ENCODE data around the gene CAB39. TPM values are rescaled to one million over a fixed set of nuclear protein-coding genes. Genes with fewer than 3 reads are reported as not detected.

Gene CAB39
- total and polyA plus RNA-seq, 4 donors: 19.4 to 123 (median 57.1) TPM

DNA sequence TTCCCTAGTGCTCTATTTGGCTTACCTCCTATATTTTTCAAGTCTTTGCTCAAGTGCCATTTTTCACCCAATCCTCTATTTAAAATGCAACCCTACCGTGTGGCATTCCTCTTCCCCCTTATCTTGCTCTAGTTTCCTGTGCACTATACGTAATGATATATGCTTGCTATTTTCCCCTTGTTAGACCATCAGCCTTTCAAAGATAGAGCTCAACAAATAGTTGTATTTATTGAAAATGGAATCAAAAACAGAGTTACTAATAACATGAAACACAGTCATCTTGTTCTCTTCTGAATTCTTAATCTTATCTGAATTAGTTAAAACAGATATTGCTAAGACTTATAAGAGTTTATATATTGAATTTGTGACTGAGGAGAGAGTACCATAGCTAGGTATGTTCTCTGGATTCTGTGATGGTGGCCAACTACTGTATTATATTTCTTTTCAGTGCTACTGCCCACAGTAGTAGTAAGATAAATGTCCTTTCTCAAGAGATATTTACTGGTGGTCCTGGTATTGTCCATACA is 55.3 kb downstream of the CAB39 start:
- Histone ChIP-seq H3K9me3 (ENCODE audit: control insufficient read depth in 4 of 4, insufficient read depth in 3 of 4, low read length in 3 of 4) (no peaks in the 10 kb centered on the region), H3K27me3 (ENCODE audit: control insufficient read depth in 3 of 3, insufficient read depth in 3 of 3, low read length in 2 of 3) (no peaks in the 10 kb centered on the region), H3K4me1 (ENCODE audit: control insufficient read depth in 5 of 5, insufficient read depth in 5 of 5, low read length in 5 of 5) (peaks cover 0 to 3% (median 0%) of the 10 kb centered on the region in 5 donors), H3K27ac (ENCODE audit: low read depth in 1 of 2, low read length in 1 of 2) (no peak overlapping the region), H3K4me3 (no peak overlapping the region), H3K9ac (ENCODE audit: insufficient read depth in 1 of 2, low read length in 2 of 2) (no peak overlapping the region), H3K36me3 (ENCODE audit: control insufficient read depth in 4 of 4, insufficient read depth in 4 of 4, low read length in 4 of 4) (peaks cover 2 to 9% (median 5%) of the 10 kb centered on the region in 4 donors)
- DNase-seq (no peak), ATAC-seq (ENCODE audit: insufficient read depth, low FRiP score) (no peak)
- 74 to 75% methylated on average over 2 of the region's 2 CpGs for WGBS, 2 donors
- TF ChIP-seq, protein P1, sequence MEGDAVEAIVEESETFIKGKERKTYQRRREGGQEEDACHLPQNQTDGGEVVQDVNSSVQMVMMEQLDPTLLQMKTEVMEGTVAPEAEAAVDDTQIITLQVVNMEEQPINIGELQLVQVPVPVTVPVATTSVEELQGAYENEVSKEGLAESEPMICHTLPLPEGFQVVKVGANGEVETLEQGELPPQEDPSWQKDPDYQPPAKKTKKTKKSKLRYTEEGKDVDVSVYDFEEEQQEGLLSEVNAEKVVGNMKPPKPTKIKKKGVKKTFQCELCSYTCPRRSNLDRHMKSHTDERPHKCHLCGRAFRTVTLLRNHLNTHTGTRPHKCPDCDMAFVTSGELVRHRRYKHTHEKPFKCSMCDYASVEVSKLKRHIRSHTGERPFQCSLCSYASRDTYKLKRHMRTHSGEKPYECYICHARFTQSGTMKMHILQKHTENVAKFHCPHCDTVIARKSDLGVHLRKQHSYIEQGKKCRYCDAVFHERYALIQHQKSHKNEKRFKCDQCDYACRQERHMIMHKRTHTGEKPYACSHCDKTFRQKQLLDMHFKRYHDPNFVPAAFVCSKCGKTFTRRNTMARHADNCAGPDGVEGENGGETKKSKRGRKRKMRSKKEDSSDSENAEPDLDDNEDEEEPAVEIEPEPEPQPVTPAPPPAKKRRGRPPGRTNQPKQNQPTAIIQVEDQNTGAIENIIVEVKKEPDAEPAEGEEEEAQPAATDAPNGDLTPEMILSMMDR (IDR thresholded peaks at IDR 0.05; ENCODE audit: control extremely low read depth, extremely low read depth): no peak

DNA sequence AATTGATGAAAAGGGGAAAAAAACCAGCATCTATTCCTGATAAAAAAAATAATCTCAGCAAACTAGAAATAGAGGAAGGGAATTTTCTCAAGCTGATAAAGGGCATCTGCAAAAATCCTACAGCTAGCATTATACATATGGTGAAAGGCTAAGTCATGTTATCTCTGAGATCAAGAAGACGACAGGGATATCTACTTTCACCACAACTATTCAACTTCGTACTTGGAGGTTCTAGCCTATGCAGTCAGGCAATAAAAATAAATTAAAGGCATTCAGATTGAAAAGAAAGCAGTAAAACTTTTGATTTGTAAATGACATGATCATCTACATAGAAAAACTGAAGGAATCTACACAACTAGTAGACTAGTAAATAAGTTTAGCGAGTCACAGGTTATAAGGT is 58.2 kb downstream of the CAB39 start:
- H3K9ac ChIP-seq (ENCODE audit: insufficient read depth in 1 of 2, low read length in 2 of 2): no peak overlapping the region
- peaks cover 0 to 20% (median 0%) of the 10 kb centered on the region in 5 donors for H3K4me1 ChIP-seq (ENCODE audit: control insufficient read depth in 5 of 5, insufficient read depth in 5 of 5, low read length in 5 of 5)
- DNase-seq (no peak), ATAC-seq (ENCODE audit: insufficient read depth, low FRiP score) (no peak)
- H3K27me3 ChIP-seq (ENCODE audit: control insufficient read depth in 3 of 3, insufficient read depth in 3 of 3, low read length in 2 of 3): no peaks in the 10 kb centered on the region
- peaks cover 2 to 6% (median 3%) of the 10 kb centered on the region in 4 donors for H3K36me3 ChIP-seq (ENCODE audit: control insufficient read depth in 4 of 4, insufficient read depth in 4 of 4, low read length in 4 of 4)
- no peak overlapping the region for H3K27ac ChIP-seq (ENCODE audit: low read depth in 1 of 2, low read length in 1 of 2)
- TF ChIP-seq, protein P1 (IDR thresholded peaks at IDR 0.05; ENCODE audit: control extremely low read depth, extremely low read depth): no peak
- H3K9me3 ChIP-seq (ENCODE audit: control insufficient read depth in 4 of 4, insufficient read depth in 3 of 4, low read length in 3 of 4): no peaks in the 10 kb centered on the region
- no peak overlapping the region for H3K4me3 ChIP-seq
- WGBS, 2 donors: 93 to 96% methylated on average over 3 of the region's 3 CpGs

DNA sequence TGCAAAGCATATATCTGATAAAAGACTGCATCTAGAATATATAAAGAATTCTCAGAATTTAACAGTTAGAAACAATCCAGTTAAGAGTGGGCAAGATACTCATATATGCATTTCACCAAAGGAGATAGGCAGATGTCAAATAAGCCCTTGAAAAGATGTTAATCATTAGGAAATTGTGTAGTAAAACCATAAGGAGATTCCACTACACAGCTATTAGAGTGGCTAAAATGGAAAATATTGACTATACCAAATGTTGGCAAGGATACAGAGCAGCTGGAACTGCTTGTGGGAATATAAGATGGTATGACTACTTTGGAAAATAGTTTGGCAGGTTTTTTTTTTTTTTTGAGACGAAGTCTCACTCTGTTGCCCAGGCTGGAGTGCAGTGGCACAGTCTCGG is 59.5 kb downstream of the CAB39 start:
- TF ChIP-seq, protein P1 (IDR thresholded peaks at IDR 0.05; ENCODE audit: control extremely low read depth, extremely low read depth): no peak
- Histone ChIP-seq H3K4me1 (ENCODE audit: control insufficient read depth in 5 of 5, insufficient read depth in 5 of 5, low read length in 5 of 5) (peaks cover 0 to 24% (median 0%) of the 10 kb centered on the region in 5 donors), H3K36me3 (ENCODE audit: control insufficient read depth in 4 of 4, insufficient read depth in 4 of 4, low read length in 4 of 4) (peaks cover 1 to 3% (median 2%) of the 10 kb centered on the region in 4 donors), H3K27me3 (ENCODE audit: control insufficient read depth in 3 of 3, insufficient read depth in 3 of 3, low read length in 2 of 3) (no peaks in the 10 kb centered on the region), H3K4me3 (no peak overlapping the region), H3K9ac (ENCODE audit: insufficient read depth in 1 of 2, low read length in 2 of 2) (no peak overlapping the region), H3K9me3 (ENCODE audit: control insufficient read depth in 4 of 4, insufficient read depth in 3 of 4, low read length in 3 of 4) (no peaks in the 10 kb centered on the region), H3K27ac (ENCODE audit: low read depth in 1 of 2, low read length in 1 of 2) (no peak overlapping the region)
- DNase-seq (no peak), ATAC-seq (ENCODE audit: insufficient read depth, low FRiP score) (no peak)
- WGBS, 2 donors: 96 to 100% methylated on average over 2 of the region's 2 CpGs

All from lung (tissue), 12 donors.